Osteoblast (primary cell): ENCODE data around the gene NOSIP. TPM values are rescaled to one million over a fixed set of nuclear protein-coding genes. Genes with fewer than 3 reads are reported as not detected.

Experiments
- DNase-seq: peaks from one replicate; pipeline ENCODE4 v3.0.0; 2011; ENCODE audit warnings: low spot score, mixed read lengths; ENCODE audit not compliant: insufficient read length; ENCODE audit errors: missing footprints
- H2AFZ ChIP-seq: 2 replicates; pipeline ENCODE4 v1.6.0; 2011; ENCODE audit warnings: mild to moderate bottlenecking, low read length
- H3K27ac ChIP-seq: 2 replicates; pipeline ENCODE4 v1.5.1; 2011; ENCODE audit warnings: mild to moderate bottlenecking, low read depth, low read length, moderate library complexity
- H3K27me3 ChIP-seq: 2 replicates; pipeline ENCODE4 v1.6.0; 2012; ENCODE audit warnings: mild to moderate bottlenecking, control low read depth, inconsistent platforms, low read length, moderate library complexity; ENCODE audit not compliant: insufficient read depth
- H3K36me3 ChIP-seq: 2 replicates; pipeline ENCODE4 v1.5.1; 2011; ENCODE audit warnings: mild to moderate bottlenecking, low read length, control low read depth, moderate library complexity; ENCODE audit not compliant: insufficient read depth
- H3K4me1 ChIP-seq: 2 replicates; pipeline ENCODE4 v1.5.1; 2011; ENCODE audit warnings: mild to moderate bottlenecking, low read length, control low read depth, moderate library complexity; ENCODE audit not compliant: insufficient read depth
- H3K4me2 ChIP-seq: 2 replicates; pipeline ENCODE4 v1.6.0; 2011; ENCODE audit warnings: mild to moderate bottlenecking, low read length; ENCODE audit not compliant: insufficient read depth
- H3K4me3 ChIP-seq: fragments of 200-600 bp; sonication (generic); 3 replicates; pipeline ENCODE4 v1.5.1; 2012; ENCODE audit warnings: mild to moderate bottlenecking, low read length, inconsistent platforms; ENCODE audit not compliant: insufficient read depth
- H3K79me2 ChIP-seq: 2 replicates; pipeline ENCODE4 v1.6.0; 2012; ENCODE audit warnings: mild to moderate bottlenecking, low read length, control low read depth, inconsistent platforms; ENCODE audit not compliant: insufficient read depth
- H3K9me3 ChIP-seq: 2 replicates; pipeline ENCODE4 v1.5.1; 2011; ENCODE audit warnings: low read depth, low read length, control low read depth
- H4K20me1 ChIP-seq: 2 replicates; pipeline ENCODE4 v1.6.0; 2012; ENCODE audit warnings: mild to moderate bottlenecking, low read length, control low read depth; ENCODE audit not compliant: insufficient read depth
- total RNA-seq: library from RNA; depleted of rRNA; stranded (reverse); fragments of >200 nt; gene quantifications from 2 replicates; pipeline ENCODE4 v1.2.3, GENCODE V29; 2012
- TF ChIP-seq, protein P1 (sequence below): IDR thresholded peaks from 2 replicates; pipeline ENCODE4 v1.5.1; 2011; ENCODE audit warnings: mild to moderate bottlenecking, low read depth, low read length, moderate library complexity; ENCODE audit errors: extremely low read depth

The NOSIP gene
- total RNA-seq, 1 donor, result 68.0 TPM

DNA sequence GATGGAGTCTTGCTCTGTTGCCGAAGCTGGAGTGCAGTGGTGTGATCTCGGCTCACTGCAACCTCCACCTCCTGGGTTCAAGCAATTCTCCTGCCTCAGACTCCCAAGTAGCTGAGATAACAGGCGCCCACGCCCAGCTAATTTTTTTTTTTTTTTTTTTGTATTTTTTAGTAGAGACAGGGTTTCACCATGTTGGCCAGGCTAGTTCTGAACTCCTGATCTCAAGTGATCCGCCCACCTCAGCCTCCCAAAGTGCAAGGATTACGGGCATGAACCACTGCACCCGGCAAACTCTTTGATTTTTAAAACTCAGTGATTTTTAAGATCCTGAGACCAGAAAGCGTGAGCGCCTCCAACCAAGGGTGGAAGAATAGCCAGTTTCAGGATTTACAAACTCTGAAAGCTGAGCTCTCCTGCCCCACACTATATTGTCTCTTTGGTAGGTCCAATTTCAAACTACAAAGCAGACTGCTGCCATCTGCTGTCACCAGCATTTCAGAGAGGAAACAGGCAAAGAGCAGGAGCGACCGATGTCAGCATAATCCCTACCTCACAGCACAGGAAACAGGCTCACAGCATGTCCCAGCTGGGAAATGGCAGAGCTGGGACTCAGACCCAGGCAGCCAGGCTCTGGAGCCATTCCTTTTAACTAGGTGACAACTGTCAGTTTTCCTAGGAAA is 9.2 kb downstream of the NOSIP start:
- DNase-seq, result peak; percentile 37

DNA sequence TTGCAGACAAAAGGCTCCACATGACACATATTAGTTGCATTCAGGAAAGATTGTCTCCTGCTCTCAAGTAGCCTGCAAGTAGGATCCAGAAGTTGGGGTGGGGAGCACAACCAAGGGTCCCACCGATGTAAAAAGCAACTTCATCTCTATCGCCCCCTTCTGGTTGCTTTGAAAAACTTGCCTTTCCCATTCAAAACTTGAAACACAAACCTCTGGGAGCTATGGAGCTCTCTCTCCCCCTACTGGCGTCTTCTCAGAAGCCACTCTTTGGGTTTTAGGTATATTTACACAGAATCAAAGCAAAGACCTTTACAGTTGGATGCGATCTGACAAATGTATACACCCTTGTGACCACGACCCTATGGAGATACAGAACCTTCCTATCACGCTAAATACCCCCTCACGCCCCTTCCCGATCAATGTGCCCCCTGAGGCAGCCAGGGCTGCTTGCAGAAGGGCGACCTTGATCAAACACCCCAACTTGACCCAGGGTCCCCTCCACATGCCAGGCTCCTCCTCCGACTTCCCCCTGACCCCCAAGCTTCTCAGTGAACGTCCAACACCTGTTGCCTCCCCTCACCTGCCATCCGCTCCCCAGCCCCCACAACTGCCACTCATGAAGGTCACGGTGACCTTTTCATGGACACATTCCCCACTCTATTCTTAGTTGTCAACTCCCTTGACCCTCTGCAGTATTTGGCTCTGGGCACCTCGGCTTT is 10.1 kb downstream of the NOSIP start:
- peaks cover 57% of the 10 kb centered on the region for H3K79me2 ChIP-seq
- H3K27me3 ChIP-seq, result no peaks in the 10 kb centered on the region
- H3K36me3 ChIP-seq, result peaks cover 10% of the 10 kb centered on the region
- DNase-seq, result peak; percentile 92
- H2AFZ ChIP-seq, result no peak overlapping the region
- no peaks in the 10 kb centered on the region for H3K9me3 ChIP-seq
- H3K4me1 ChIP-seq, result peaks cover 13% of the 10 kb centered on the region
- no peak overlapping the region for H3K4me3 ChIP-seq
- no peak overlapping the region for H3K27ac ChIP-seq
- H3K4me2 ChIP-seq, result no peak overlapping the region
- H4K20me1 ChIP-seq, result peaks cover 20% of the 10 kb centered on the region
- TF ChIP-seq, protein P1, sequence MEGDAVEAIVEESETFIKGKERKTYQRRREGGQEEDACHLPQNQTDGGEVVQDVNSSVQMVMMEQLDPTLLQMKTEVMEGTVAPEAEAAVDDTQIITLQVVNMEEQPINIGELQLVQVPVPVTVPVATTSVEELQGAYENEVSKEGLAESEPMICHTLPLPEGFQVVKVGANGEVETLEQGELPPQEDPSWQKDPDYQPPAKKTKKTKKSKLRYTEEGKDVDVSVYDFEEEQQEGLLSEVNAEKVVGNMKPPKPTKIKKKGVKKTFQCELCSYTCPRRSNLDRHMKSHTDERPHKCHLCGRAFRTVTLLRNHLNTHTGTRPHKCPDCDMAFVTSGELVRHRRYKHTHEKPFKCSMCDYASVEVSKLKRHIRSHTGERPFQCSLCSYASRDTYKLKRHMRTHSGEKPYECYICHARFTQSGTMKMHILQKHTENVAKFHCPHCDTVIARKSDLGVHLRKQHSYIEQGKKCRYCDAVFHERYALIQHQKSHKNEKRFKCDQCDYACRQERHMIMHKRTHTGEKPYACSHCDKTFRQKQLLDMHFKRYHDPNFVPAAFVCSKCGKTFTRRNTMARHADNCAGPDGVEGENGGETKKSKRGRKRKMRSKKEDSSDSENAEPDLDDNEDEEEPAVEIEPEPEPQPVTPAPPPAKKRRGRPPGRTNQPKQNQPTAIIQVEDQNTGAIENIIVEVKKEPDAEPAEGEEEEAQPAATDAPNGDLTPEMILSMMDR, result peak; percentile 100

More for the DNA sequence above, 9.2 kb downstream of the NOSIP start:
- H2AFZ ChIP-seq, result no peak overlapping the region
- no peak overlapping the region for H3K27ac ChIP-seq
- TF ChIP-seq, protein P1, result no peak
- H3K4me1 ChIP-seq, result peaks cover 13% of the 10 kb centered on the region
- H3K36me3 ChIP-seq, result peaks cover 16% of the 10 kb centered on the region
- no peak overlapping the region for H3K4me3 ChIP-seq
- no peak overlapping the region for H3K4me2 ChIP-seq
- H4K20me1 ChIP-seq, result peaks cover 18% of the 10 kb centered on the region
- peaks cover 60% of the 10 kb centered on the region for H3K79me2 ChIP-seq
- no peaks in the 10 kb centered on the region for H3K9me3 ChIP-seq
- no peaks in the 10 kb centered on the region for H3K27me3 ChIP-seq

DNA sequence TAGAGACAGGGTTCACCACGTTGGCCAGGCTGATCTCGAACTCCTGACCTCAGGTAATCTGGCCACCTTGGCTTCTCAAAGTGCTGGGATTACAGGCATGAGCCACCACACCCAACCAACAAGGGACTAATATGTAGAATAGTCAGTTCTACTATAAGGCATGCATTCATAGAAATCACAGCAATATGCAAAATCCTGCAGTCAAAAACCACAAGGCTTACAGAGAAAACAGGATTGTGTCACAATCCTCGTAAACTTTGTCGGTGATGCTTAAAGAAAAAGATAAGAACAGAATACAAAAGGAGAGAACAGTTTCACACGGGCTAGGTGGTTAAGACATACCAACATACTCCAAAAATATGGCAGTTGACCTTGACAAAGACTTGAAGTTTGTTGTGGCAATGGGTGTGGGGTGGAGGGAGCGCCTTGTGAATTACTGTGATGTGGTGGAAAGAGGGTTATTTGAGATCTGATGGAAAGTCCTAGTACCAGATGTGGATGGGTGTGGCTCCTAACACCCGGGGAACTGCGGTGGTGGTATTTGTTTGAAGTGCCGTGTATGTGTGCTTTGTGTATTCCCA is 12.4 kb downstream of the NOSIP start:
- H3K4me2 ChIP-seq, result no peak overlapping the region
- DNase-seq, result peak; percentile 56
- no peaks in the 10 kb centered on the region for H3K27me3 ChIP-seq
- H3K9me3 ChIP-seq, result no peaks in the 10 kb centered on the region
- no peaks in the 10 kb centered on the region for H3K36me3 ChIP-seq
- TF ChIP-seq, protein P1, result no peak
- H3K4me3 ChIP-seq, result no peak overlapping the region
- peaks cover 58% of the 10 kb centered on the region for H3K79me2 ChIP-seq
- no peak overlapping the region for H3K27ac ChIP-seq
- no peak overlapping the region for H2AFZ ChIP-seq
- peaks cover 13% of the 10 kb centered on the region for H3K4me1 ChIP-seq
- H4K20me1 ChIP-seq, result peaks cover 18% of the 10 kb centered on the region

DNA sequence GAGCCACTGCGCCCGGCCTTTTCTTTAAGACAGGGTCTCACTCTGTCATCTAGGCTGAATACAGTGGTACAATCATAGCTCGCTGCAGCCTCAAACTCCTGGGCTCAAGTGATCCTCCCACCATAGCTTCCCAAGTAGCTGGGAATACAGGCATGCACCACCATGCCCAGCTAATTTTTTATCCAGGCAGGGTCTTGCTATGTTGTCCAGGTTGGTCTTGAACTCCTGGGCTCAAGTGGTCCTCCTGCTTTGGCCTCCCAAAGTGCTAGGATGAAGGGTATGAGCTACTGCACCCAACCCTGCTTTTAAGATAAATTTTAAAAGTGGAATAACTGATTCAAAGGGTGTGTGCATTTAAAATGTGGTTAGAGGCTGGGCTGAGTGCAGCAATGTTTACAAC is 14.1 kb downstream of the NOSIP start:
- Histone ChIP-seq H3K4me2 (no peak overlapping the region), H2AFZ (no peak overlapping the region), H3K27ac (no peak overlapping the region), H3K9me3 (no peaks in the 10 kb centered on the region), H3K4me3 (no peak overlapping the region), H4K20me1 (peaks cover 20% of the 10 kb centered on the region), H3K4me1 (peaks cover 10% of the 10 kb centered on the region), H3K79me2 (peaks cover 57% of the 10 kb centered on the region), H3K27me3 (no peaks in the 10 kb centered on the region), H3K36me3 (no peaks in the 10 kb centered on the region)
- no peak for DNase-seq
- TF ChIP-seq, protein P1, result no peak
